Occipital lobe (tissue), 2 donors: Measurements from ENCODE around the gene CEP85L. TPM values are rescaled to one million over a fixed set of nuclear protein-coding genes. Genes with fewer than 3 reads are reported as not detected.
"Not testable (repeated sequence)": the region's sequence is repeated elsewhere in the genome, so short reads cannot be mapped to it uniquely, and the experiment has no call there.

Experiments
- DNase-seq: peaks from one replicate; lab custom pipeline; 2025; lab: John Stamatoyannopoulos, UW
- total RNA-seq: library from RNA; depleted of rRNA; stranded (reverse); fragments of >200 nt; gene quantifications from one replicate; pipeline ENCODE4 v1.2.3, GENCODE V29; 2014

The CEP85L gene
- total RNA-seq, 1 donor from 2014 or later, result 59.1 TPM

DNA sequence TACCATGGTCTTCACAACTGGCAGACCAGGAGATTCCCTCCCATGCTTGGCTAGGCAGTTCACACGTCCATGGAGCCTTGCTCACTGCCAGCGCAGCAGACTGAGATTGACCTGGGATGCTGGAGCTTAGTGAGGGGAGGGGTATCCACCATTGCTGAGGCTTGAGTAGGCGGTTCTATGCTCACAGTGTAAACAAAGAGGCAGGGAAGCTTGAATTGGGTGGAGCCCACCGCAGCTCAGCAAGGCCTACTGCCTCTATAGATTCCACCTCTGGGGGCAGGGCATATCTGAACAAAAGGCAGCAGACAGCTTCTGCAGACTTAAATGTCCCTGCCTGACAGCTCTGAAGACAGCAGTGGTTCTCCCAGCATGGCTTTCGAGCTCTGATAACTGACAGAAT is 230.1 kb downstream of the CEP85L start:
- not testable (repeated sequence) for DNase-seq

DNA sequence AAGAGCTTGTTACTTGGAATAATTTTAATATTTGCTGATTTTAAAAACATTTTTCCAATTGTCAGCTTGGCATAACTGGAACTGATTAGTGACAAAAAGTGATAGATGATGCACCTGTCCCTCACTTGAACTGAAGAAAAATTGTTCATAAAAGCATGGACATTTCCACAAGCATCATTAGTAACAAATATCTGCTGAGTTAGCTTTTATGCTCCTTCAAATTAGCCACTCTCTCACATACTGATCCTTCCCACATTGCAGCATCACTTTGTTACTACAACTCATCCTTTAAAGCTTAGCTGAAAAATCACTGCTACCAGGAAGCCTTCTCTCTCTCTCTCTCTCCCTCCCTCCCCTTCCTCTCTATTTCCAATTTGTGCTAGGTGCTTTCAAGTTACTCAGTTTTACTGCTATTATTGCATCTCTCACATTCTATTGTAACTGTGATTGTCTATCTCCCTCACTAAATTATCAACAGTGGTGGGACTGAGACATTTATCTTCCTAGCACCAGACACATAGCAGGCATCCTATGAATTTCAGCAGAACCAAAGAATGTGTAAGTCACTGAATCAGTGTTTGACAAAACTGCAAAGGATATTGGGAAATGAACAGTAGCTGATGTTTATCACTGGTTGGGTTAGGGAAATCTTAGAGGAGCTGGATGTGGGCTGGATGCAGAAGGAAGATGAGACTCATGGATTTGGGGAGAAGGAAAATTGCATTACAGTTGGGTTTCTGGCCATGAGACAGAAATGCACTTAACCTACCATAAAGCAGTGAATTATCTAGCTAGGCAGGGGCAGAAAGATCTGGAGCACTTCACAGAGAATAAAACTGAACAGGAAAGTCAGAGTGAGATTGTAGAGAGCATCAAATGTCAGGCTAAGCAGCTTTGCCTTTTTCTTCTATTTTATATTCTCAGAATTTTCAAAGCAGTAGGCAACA is 231.7 kb downstream of the CEP85L start:
- DNase-seq, result no peak

Other genes starting within 250 kb of the CEP85L start
- gene PLN, start 103.3 kb downstream of the CEP85L start, total RNA-seq, result 0.47 TPM
- gene ASF1A, start 242.6 kb upstream of the CEP85L start, total RNA-seq, result 42.7 TPM